Measurements from ENCODE around the gene FAM90A1.
"Not testable (repeated sequence)": the region's sequence is repeated elsewhere in the genome, so short reads cannot be mapped to it uniquely, and the experiment has no call there.

FAM90A1 gene

DNA sequence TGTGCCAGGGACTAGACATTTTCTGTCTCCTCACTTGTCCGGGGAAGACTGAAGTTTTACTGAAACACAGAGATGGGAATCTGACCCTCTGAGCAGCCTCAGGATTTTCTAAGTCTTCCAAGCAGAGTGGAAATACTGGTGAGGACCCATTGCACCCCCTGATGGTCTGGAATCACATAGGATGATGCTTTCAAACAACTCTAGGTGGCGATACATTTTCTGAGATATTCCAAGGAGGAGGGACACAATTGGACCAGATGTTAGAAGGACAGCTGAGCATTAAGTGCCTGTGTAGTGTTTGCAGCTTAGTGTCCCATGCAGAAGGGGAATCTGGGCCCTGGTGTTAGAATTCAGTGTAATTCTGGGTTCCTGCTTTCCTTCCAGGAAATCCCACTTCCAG is 39.3 kb downstream of the FAM90A1 start:
- not testable (repeated sequence) for H3K4me1 ChIP-seq (ENCODE audit: control insufficient read depth, insufficient read depth, low read length); H3K4me2 ChIP-seq (ENCODE audit: low read length); H3K9me3 ChIP-seq (replicated peaks; ENCODE audit: low read length); H3K36me3 ChIP-seq (ENCODE audit: insufficient read depth, low read length); H3K9ac ChIP-seq (ENCODE audit: low read depth, low read length); H3K4me3 ChIP-seq (ENCODE audit: low read length); H3K27me3 ChIP-seq (ENCODE audit: control insufficient read depth, insufficient read depth, low read length)

DNA sequence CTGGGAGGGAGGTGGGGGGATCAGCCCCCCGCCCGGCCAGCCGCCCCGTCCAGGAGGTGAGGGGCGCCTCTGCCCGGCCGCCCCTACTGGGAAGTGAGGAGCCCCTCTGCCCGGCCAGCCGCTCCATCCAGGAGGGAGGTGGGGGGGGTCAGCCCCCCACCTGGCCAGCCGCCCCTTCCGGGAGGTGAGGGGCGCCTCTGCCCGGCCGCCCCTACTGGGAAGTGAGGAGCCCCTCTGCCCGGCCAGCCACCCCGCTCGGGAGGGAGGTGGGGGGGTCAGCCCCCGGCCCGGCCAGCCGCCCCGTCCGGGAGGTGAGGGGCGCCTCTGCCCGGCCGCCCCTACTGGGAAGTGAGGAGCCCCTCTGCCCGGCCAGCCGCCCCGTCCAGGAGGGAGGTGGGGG is 43.2 kb downstream of the FAM90A1 start:
- H3K9me3 ChIP-seq (replicated peaks; ENCODE audit: low read length); H3K4me1 ChIP-seq (ENCODE audit: control insufficient read depth, insufficient read depth, low read length); H3K4me2 ChIP-seq (ENCODE audit: low read length); H3K27me3 ChIP-seq (ENCODE audit: control insufficient read depth, insufficient read depth, low read length); H3K4me3 ChIP-seq (ENCODE audit: low read length); H3K36me3 ChIP-seq (ENCODE audit: insufficient read depth, low read length); H3K9ac ChIP-seq (ENCODE audit: low read depth, low read length): not testable (repeated sequence)

DNA sequence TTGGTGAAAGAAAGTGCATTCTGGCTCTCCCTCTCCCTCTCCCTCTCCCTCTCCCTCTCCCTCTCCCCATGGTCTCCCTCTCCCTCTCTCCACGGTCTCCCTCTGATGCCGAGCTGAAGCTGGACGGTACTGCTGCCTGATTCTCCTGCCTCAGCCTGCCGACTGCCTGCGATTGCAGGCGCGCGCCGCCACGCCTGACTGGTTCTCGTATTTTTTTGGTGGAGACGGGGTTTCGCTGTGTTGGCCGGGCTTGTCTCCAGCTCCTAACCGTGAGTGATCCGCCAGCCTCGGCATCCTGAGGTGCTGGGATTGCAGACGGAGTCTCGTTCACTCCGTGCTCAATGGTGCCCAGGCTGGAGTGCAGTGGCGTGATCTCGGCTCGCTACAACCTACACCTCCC is 44.1 kb downstream of the FAM90A1 start:
- not testable (repeated sequence) for H3K4me2 ChIP-seq (ENCODE audit: low read length); H3K36me3 ChIP-seq (ENCODE audit: insufficient read depth, low read length); H3K4me1 ChIP-seq (ENCODE audit: control insufficient read depth, insufficient read depth, low read length); H3K27me3 ChIP-seq (ENCODE audit: control insufficient read depth, insufficient read depth, low read length); H3K9ac ChIP-seq (ENCODE audit: low read depth, low read length); H3K4me3 ChIP-seq (ENCODE audit: low read length); H3K9me3 ChIP-seq (replicated peaks; ENCODE audit: low read length)

DNA sequence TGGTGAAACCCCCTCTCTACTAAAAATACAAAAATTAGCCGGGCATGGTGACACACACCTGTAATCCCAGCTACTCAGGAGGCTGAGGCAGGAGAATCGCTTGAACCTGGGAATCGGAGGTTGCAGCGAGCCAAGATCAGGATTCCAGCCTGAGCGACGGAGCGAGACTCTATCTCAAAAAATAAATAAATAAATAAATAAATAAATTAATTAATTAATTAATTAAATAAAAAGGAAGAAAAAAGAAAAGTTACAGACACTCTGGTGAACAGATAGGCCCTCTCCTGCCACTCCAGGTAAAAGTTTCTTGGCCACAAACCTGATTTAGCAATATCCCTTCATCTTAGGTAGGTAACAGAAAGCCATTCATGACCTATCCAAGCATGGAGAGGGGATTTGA is 44.5 kb downstream of the FAM90A1 start:
- not testable (repeated sequence) for H3K9me3 ChIP-seq (replicated peaks; ENCODE audit: low read length)

DNA sequence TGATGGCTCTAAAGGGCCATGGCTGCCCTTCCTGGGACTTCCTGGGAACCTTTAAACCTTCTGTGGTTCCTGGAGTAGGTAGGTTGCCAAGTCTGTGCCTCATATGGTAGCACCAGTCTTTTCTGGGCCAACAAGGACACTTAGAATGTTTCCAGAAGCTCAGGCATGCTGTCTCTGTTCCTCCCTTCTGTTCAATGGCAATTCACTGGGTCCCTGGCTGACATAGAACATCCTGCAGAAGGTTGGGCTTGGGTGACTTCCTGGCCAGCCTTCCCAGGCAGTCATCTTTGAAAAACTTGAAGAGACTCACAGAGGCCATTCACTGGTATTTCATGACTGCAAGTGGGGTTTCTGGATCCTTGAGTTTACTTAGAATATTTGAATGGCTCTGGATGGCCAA is 46.1 kb downstream of the FAM90A1 start:
- not testable (repeated sequence) for H3K9me3 ChIP-seq (replicated peaks; ENCODE audit: low read length); H3K36me3 ChIP-seq (ENCODE audit: insufficient read depth, low read length); H3K27me3 ChIP-seq (ENCODE audit: control insufficient read depth, insufficient read depth, low read length); H3K4me1 ChIP-seq (ENCODE audit: control insufficient read depth, insufficient read depth, low read length); H3K4me3 ChIP-seq (ENCODE audit: low read length); H3K9ac ChIP-seq (ENCODE audit: low read depth, low read length)
- peak overlapping the region; percentile 75 for H3K4me2 ChIP-seq (ENCODE audit: low read length)

More for the DNA sequence above, 44.5 kb downstream of the FAM90A1 start:
- not testable (repeated sequence) for H3K4me2 ChIP-seq (ENCODE audit: low read length); H3K4me3 ChIP-seq (ENCODE audit: low read length); H3K27me3 ChIP-seq (ENCODE audit: control insufficient read depth, insufficient read depth, low read length); H3K36me3 ChIP-seq (ENCODE audit: insufficient read depth, low read length); H3K9ac ChIP-seq (ENCODE audit: low read depth, low read length); H3K4me1 ChIP-seq (ENCODE audit: control insufficient read depth, insufficient read depth, low read length)

DNA sequence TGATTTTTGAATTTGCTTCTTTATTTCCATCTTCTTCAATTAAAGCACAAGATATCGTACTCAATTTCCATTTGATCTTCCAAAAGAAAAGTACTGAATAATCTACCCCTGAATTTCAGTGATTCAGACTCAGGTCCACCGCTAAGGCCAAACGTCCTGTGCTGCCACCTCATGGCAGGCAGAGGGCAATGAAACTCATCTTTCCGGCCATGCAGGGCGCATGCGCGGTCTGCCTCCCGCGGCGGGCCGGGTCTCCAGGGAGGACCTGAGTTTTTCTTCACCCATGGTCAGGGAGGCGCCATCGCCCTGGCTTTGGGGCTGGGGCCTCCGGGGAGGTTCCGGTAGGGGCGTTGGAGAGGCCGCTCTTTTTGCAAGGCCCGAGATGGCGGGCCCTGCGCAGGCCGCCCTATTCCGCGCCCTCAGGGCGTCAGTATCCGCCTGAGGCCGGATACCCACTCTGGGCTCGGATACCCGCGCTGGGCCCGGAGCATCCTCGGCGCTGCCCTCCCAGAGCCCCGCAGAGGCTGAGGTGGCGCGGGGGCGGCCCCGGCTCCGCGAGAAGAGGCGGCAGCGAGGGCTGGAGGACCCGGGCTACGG is 47.3 kb downstream of the FAM90A1 start:
- H3K4me1 ChIP-seq (ENCODE audit: control insufficient read depth, insufficient read depth, low read length); H3K27me3 ChIP-seq (ENCODE audit: control insufficient read depth, insufficient read depth, low read length); H3K36me3 ChIP-seq (ENCODE audit: insufficient read depth, low read length); H3K9me3 ChIP-seq (replicated peaks; ENCODE audit: low read length): not testable (repeated sequence)
- H3K9ac ChIP-seq (ENCODE audit: low read depth, low read length), result peak overlapping the region; percentile 91
- H3K4me3 ChIP-seq (ENCODE audit: low read length), result peak overlapping the region; percentile 77
- peak overlapping the region; percentile 75 for H3K4me2 ChIP-seq (ENCODE audit: low read length)

DNA sequence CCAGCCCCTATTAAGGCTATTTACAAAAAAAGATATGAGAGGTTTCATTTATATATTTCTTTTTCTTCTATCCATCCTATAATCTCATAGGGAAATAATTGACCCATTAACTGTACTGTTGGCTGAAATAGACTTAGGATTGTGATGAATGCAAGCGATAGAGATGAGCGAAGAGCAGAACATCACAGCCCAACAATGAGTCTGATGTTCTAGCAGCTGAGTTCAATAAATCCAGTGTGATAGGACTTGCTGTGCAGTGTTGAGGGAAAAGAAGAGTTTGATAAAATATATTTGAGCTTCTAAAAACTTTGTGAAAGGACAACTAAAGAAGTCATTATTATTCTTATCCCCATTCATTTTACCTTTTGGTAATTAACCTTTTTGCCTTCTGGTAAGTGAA is 54.5 kb downstream of the FAM90A1 start:
- H3K4me1 ChIP-seq (ENCODE audit: control insufficient read depth, insufficient read depth, low read length); H3K4me3 ChIP-seq (ENCODE audit: low read length); H3K9me3 ChIP-seq (replicated peaks; ENCODE audit: low read length); H3K4me2 ChIP-seq (ENCODE audit: low read length); H3K27me3 ChIP-seq (ENCODE audit: control insufficient read depth, insufficient read depth, low read length); H3K9ac ChIP-seq (ENCODE audit: low read depth, low read length); H3K36me3 ChIP-seq (ENCODE audit: insufficient read depth, low read length): not testable (repeated sequence)
